Measurements from ENCODE around the gene NFKBIB. TPM values are rescaled to one million over a fixed set of nuclear protein-coding genes. Genes with fewer than 3 reads are reported as not detected.
A peak's percentile ranks its signal among the peaks of the same experiment; 100 is the strongest.

Gene NFKBIB
- total RNA-seq, 1 experiment from 2014 or later = 39.8 TPM

- TF ChIP-seq E2F1 (CRISPR knock-in tag; IDR thresholded peaks at IDR 0.05) = no peak
- TF ChIP-seq ELF4 (CRISPR knock-in tag; IDR thresholded peaks at IDR 0.05; ENCODE audit: low read depth) = no peak
- no peak; the same call in 1 of the 2 replicates for TF ChIP-seq ZMAT4 (CRISPR knock-in tag; IDR thresholded peaks at IDR 0.05)
- 0 out of 2 replicates have a peak, but pooled peaks have one; percentile 79 for TF ChIP-seq TP53 (CRISPR knock-in tag; IDR thresholded peaks at IDR 0.05)
- 0 out of 2 replicates have a peak, but pooled peaks have one; percentile 45 for TF ChIP-seq CBFB (CRISPR knock-in tag; IDR thresholded peaks at IDR 0.05; ENCODE audit: low read depth)
- TF ChIP-seq SOX15 (CRISPR knock-in tag; IDR thresholded peaks at IDR 0.05) = no peak
- peak; percentile 71 for TF ChIP-seq USF1 (CRISPR knock-in tag; IDR thresholded peaks at IDR 0.05)
- no peak for TF ChIP-seq ZNF671 (CRISPR knock-in tag; IDR thresholded peaks at IDR 0.05)
- no peak for TF ChIP-seq AR (CRISPR knock-in tag; IDR thresholded peaks at IDR 0.05)
- TF ChIP-seq ZNF138 (CRISPR knock-in tag; conservative IDR thresholded peaks at IDR 0.05) = 0 out of 2 replicates have a peak, but pooled peaks have one; percentile 15
- no peak for TF ChIP-seq NR1H2 (CRISPR knock-in tag; IDR thresholded peaks at IDR 0.05)
- no peak for TF ChIP-seq ATF1 (CRISPR knock-in tag; IDR thresholded peaks at IDR 0.05)
- no peak for TF ChIP-seq ZNF219 (CRISPR knock-in tag; IDR thresholded peaks at IDR 0.05; ENCODE audit: borderline replicate concordance)
- TF ChIP-seq IRF1 (CRISPR knock-in tag; IDR thresholded peaks at IDR 0.05) = peak; percentile 71
- TF ChIP-seq ETV6 (CRISPR knock-in tag; IDR thresholded peaks at IDR 0.05) = 0 out of 2 replicates have a peak, but pooled peaks have one; percentile 63
- peak; percentile 74; the same call in 1 of the 2 replicates for TF ChIP-seq TCF7 (CRISPR knock-in tag; IDR thresholded peaks at IDR 0.05; ENCODE audit: low read depth)
- peak; percentile 69 for TF ChIP-seq NFE2L1 (CRISPR knock-in tag; IDR thresholded peaks at IDR 0.05)
- no peak for TF ChIP-seq IRF2 (CRISPR knock-in tag; IDR thresholded peaks at IDR 0.05; ENCODE audit: borderline replicate concordance, low read depth)
- TF ChIP-seq JUN (CRISPR knock-in tag; IDR thresholded peaks at IDR 0.05) = no peak
- no peak for TF ChIP-seq OVOL2 (CRISPR knock-in tag; IDR thresholded peaks at IDR 0.05; ENCODE audit: borderline replicate concordance)
- TF ChIP-seq ZNF396 (CRISPR knock-in tag; IDR thresholded peaks at IDR 0.05; ENCODE audit: borderline replicate concordance) = no peak
- TF ChIP-seq GTF2I (CRISPR knock-in tag; conservative IDR thresholded peaks at IDR 0.05) = peak; percentile 90
- peak; percentile 92 for TF ChIP-seq MAX (CRISPR knock-in tag; IDR thresholded peaks at IDR 0.05)
- no peak for TF ChIP-seq CREM (CRISPR knock-in tag; IDR thresholded peaks at IDR 0.05)
- peak; percentile 90 for TF ChIP-seq FOXP4 (CRISPR knock-in tag; IDR thresholded peaks at IDR 0.05)
- TF ChIP-seq RELA (CRISPR knock-in tag; IDR thresholded peaks at IDR 0.05; ENCODE audit: borderline replicate concordance) = peak; percentile 87; the same call in 1 of the 2 replicates
- peak; percentile 71; the same call in 1 of the 2 replicates for TF ChIP-seq HMGXB4 (CRISPR knock-in tag; IDR thresholded peaks at IDR 0.05)
- peak; percentile 90 for TF ChIP-seq ZNF121 (CRISPR knock-in tag; IDR thresholded peaks at IDR 0.05)
- peak; percentile 95 for TF ChIP-seq ZNF232 (CRISPR knock-in tag; IDR thresholded peaks at IDR 0.05)
Measured at GRCh38 chr19:38949580-38950367, 50.0 kb downstream of the NFKBIB start (continued).

Data from WTC11 (cell line).